Hair follicular keratinocyte (primary cell): Measurements from ENCODE around the gene PCTP. TPM values are rescaled to one million over a fixed set of nuclear protein-coding genes. Genes with fewer than 3 reads are reported as not detected.

Experiments
- total RNA-seq: library from RNA; depleted of rRNA; stranded (reverse); fragments of >200 nt; gene quantifications from 2 replicates; pipeline ENCODE4 v1.2.3, GENCODE V29; 2015

PCTP gene
- 22.2 and 24.1 TPM in 2 replicates for total RNA-seq

GRCh38 chr17:55750750-55751657 is at the start of gene PCTP:
Gene PCTP, plus strand, starts transcription at chr17:55751051. Its CDS starts 53 bp downstream, at chr17:55751104.

DNA sequence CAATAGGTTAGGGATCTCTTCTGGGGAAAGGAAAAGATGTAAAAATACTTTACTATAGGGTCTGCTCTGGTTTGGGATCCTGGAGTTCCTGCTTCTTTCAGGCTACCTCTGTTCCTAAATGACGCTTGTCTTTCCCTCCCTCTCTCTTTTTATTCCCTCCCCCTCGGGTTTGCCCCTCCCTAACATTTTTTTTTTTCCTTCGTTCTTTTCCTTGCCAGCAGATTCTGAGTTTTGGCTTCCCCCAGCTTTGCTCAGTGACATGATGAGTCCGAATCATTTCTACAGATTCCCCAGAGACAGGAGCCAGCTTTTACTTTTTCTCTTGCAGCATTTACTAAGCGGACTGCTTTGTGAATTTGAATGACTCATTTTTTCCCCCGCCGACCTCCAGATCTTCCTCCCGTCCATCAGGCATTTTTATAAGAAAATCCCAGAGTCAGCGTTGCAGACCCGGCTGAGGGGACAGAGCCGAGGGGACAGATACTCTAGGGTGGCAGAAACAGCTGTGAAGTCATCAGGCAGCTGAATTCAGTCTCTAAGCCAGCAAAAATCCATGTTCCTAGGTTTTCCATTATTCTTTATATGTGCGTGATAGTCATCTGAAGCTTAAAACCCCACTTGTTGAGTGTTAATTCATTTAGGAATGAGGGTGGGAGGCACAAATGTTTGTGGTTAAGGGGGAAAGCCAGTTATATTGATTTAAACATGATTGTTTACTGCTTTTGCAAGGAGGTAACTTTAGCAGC is 27.9 kb upstream of the PCTP start, which contains the start of gene TMEM100:
TMEM100 (minus strand) TSS at position 123 of the 746 bp plus-strand sequence. CDS start 1,794 bp downstream, outside the sequence.

Other genes starting within 250 kb of the PCTP start
- gene SMIM36, start 239.6 kb upstream of the PCTP start, total RNA-seq = not detected in 2 replicates
- gene TMEM100, start 28.2 kb upstream of the PCTP start, total RNA-seq = not detected in 2 replicates